CD4-positive, alpha-beta T cell treated with Interleukin-15 for 1 hour (primary cell): ENCODE results near the gene RAD9B.

Experiments
- DNase-seq: peaks from one replicate; pipeline ENCODE4 v3.0.0-alpha.2; 2020

The RAD9B gene

GRCh38 chr12:110528277-110528839 lies 26.2 kb downstream of the RAD9B start:
- no peak for DNase-seq

GRCh38 chr12:110530511-110530910 lies 28.4 kb downstream of the RAD9B start:
- no peak for DNase-seq

- DNase-seq = no peak
Observed at GRCh38 chr12:110531741-110532333, 29.7 kb downstream of the RAD9B start.

- no peak for DNase-seq
Observed at GRCh38 chr12:110532644-110533043, 30.5 kb downstream of the RAD9B start.

GRCh38 chr12:110533607-110534006 lies 31.5 kb downstream of the RAD9B start:
- no peak for DNase-seq

GRCh38 chr12:110534811-110535210 lies 32.7 kb downstream of the RAD9B start:
- DNase-seq = no peak

GRCh38 chr12:110536834-110537604 lies 34.9 kb downstream of the RAD9B start:
- no peak for DNase-seq

GRCh38 chr12:110537605-110538409 lies 35.7 kb downstream of the RAD9B start:
- DNase-seq = no peak

GRCh38 chr12:110538869-110539622 lies 36.9 kb downstream of the RAD9B start:
- DNase-seq = no peak

- no peak for DNase-seq
Observed at GRCh38 chr12:110540048-110540447, 37.9 kb downstream of the RAD9B start.

- DNase-seq = no peak
Observed at GRCh38 chr12:110543252-110543959, 41.3 kb downstream of the RAD9B start.

GRCh38 chr12:110543965-110544364 lies 41.8 kb downstream of the RAD9B start:
- DNase-seq = no peak

GRCh38 chr12:110545259-110545658 lies 43.1 kb downstream of the RAD9B start:
- DNase-seq = peak; percentile 30

GRCh38 chr12:110545812-110546211 lies 43.7 kb downstream of the RAD9B start:
- no peak for DNase-seq

- DNase-seq = no peak
Observed at GRCh38 chr12:110546339-110546738, 44.2 kb downstream of the RAD9B start.

- DNase-seq = no peak
Observed at GRCh38 chr12:110547090-110547489, 45.0 kb downstream of the RAD9B start.

- DNase-seq = no peak
Observed at GRCh38 chr12:110548678-110549077, 46.5 kb downstream of the RAD9B start.

- DNase-seq = no peak
Observed at GRCh38 chr12:110549716-110550115, 47.6 kb downstream of the RAD9B start.

- no peak for DNase-seq
Observed at GRCh38 chr12:110550981-110551380, 48.9 kb downstream of the RAD9B start.
